ENCODE results near the gene CDC23.

- no peak for TF ChIP-seq CTCF (conservative IDR thresholded peaks at IDR 0.05; ENCODE audit: low read depth, low read length)
- TF ChIP-seq RAD21 (IDR thresholded peaks at IDR 0.05; ENCODE audit: low read length), result no peak
- TF ChIP-seq CHD1 (IDR thresholded peaks at IDR 0.05; ENCODE audit: low read depth, low read length), result no peak
- no peak for TF ChIP-seq FOS (IDR thresholded peaks at IDR 0.05; ENCODE audit: low read depth, low read length)
- TF ChIP-seq ELK1 (IDR thresholded peaks at IDR 0.05; ENCODE audit: borderline replicate concordance, low read depth, low read length), result no peak
- TF ChIP-seq CEBPB (IDR thresholded peaks at IDR 0.05; ENCODE audit: low read depth, low read length), result no peak
- no peak for TF ChIP-seq RFX5 (IDR thresholded peaks at IDR 0.05; ENCODE audit: low read depth, low read length)
- TF ChIP-seq POLR2A (IDR thresholded peaks at IDR 0.05; ENCODE audit: low read depth, low read length), result no peak
- TF ChIP-seq BHLHE40 (IDR thresholded peaks at IDR 0.05; ENCODE audit: low read depth, low read length), result no peak
- TF ChIP-seq SMC3 (IDR thresholded peaks at IDR 0.05; ENCODE audit: low read depth, low read length), result no peak
- TF ChIP-seq USF2 (IDR thresholded peaks at IDR 0.05; ENCODE audit: low read depth, low read length), result no peak
- TF ChIP-seq MAFK (IDR thresholded peaks at IDR 0.05; ENCODE audit: low read depth, low read length), result no peak
- no peak for TF ChIP-seq NFE2L2 (IDR thresholded peaks at IDR 0.05; ENCODE audit: low read depth, low read length)
- TF ChIP-seq MAZ (IDR thresholded peaks at IDR 0.05; ENCODE audit: borderline replicate concordance, low read depth, low read length), result no peak
These were observed 35.1 kb downstream of the CDC23 start for GRCh38 chr5:138177941-138178515.
